ENCODE measurements around the gene OR10G3.

DNA sequence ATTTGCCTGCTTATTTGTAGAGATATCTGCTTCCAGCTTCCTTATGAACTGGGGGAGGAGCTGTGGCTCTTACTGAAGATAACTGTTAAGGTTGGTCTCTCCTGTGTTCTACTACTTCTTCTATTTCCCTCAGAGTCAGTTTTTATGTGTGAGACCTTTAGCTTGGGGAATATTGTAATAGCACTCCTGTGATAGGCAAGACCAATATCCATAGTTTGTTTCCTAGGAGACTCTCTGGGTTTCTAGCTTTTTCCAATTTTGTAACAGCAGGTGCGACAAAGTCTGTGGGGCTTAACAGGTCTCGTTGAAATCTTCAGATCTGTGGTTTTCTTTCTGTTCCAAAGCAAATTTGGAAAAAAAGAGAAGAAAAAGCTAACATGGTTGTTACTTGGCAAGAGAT, at the start of gene OR10G3:
- TF ChIP-seq POLR2AphosphoS5 (IDR thresholded peaks at IDR 0.05; ENCODE audit: borderline replicate concordance, low read depth, low read length) (no peak), EZH2 (IDR thresholded peaks at IDR 0.05) (no peak), FOXP2 (optimal IDR thresholded peaks at IDR 0.05; ENCODE audit: control extremely low read depth, extremely low read length, insufficient read depth) (no peak)
